ENCODE measurements around the gene RAD51B. TPM values are rescaled to one million over a fixed set of nuclear protein-coding genes. Genes with fewer than 3 reads are reported as not detected.

RAD51B gene
- total and polyA plus RNA-seq, 2 experiments from 2014 or later: 10.1 to 18.0 TPM

DNA sequence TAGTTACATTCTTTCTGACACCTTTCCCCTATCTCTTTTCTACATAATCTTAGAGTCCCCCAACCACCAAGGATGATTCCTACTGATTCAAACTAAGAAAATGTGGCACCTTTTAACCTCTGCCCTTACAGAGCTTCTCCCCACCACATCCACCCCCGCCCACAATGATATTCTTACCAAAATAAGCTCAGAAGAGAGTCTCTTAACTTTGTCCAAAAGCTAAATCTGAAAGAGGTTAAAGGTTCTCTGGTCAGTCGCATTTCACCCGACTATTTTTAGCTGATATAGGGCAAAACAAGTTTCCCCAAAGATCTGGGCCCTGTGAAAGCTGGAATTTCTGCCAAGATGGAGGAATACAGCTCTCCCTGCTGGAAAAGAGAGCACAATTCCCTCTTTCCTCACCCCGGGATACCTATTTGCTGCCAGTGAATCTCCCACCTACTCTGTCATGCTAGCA lies 844.7 kb downstream of the RAD51B start:
- no peak overlapping the region for H3K4me3 ChIP-seq
- H3K9me2 ChIP-seq (replicated peaks; ENCODE audit: insufficient read depth): no peaks in the 10 kb centered on the region
- no peaks in the 10 kb centered on the region for H3K36me3 ChIP-seq (replicated peaks; ENCODE audit: insufficient read depth, low read depth)
- no peak overlapping the region for H2AFZ ChIP-seq
- H3K9me3 ChIP-seq (ENCODE audit: low read depth): no peaks in the 10 kb centered on the region
- H4K20me1 ChIP-seq (ENCODE audit: insufficient read depth, poor library complexity, severe bottlenecking): no peaks in the 10 kb centered on the region
- TF ChIP-seq EZH2phosphoT487 (IDR thresholded peaks at IDR 0.05; ENCODE audit: low read depth, severe bottlenecking, unreplicated experiment) (no peak), EZH2 (IDR thresholded peaks at IDR 0.05; ENCODE audit: borderline replicate concordance) (no peak)
- TF ChIP-seq, protein P1, sequence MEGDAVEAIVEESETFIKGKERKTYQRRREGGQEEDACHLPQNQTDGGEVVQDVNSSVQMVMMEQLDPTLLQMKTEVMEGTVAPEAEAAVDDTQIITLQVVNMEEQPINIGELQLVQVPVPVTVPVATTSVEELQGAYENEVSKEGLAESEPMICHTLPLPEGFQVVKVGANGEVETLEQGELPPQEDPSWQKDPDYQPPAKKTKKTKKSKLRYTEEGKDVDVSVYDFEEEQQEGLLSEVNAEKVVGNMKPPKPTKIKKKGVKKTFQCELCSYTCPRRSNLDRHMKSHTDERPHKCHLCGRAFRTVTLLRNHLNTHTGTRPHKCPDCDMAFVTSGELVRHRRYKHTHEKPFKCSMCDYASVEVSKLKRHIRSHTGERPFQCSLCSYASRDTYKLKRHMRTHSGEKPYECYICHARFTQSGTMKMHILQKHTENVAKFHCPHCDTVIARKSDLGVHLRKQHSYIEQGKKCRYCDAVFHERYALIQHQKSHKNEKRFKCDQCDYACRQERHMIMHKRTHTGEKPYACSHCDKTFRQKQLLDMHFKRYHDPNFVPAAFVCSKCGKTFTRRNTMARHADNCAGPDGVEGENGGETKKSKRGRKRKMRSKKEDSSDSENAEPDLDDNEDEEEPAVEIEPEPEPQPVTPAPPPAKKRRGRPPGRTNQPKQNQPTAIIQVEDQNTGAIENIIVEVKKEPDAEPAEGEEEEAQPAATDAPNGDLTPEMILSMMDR (IDR thresholded peaks at IDR 0.05; ENCODE audit: poor library complexity): no peak
- H3K27ac ChIP-seq: no peak overlapping the region
- no peaks in the 10 kb centered on the region for H3K79me2 ChIP-seq
- H3K4me2 ChIP-seq: no peak overlapping the region
- H3K27me3 ChIP-seq: no peaks in the 10 kb centered on the region
- 82% methylated on average over 4 of the region's 4 CpGs for WGBS (ENCODE audit: low lambda C conversion rate, missing lambda C conversion rate)
- DNase-seq (ENCODE audit: low spot score): no peak
- peaks cover 31% of the 10 kb centered on the region for H3K4me1 ChIP-seq (ENCODE audit: insufficient read depth)

DNA sequence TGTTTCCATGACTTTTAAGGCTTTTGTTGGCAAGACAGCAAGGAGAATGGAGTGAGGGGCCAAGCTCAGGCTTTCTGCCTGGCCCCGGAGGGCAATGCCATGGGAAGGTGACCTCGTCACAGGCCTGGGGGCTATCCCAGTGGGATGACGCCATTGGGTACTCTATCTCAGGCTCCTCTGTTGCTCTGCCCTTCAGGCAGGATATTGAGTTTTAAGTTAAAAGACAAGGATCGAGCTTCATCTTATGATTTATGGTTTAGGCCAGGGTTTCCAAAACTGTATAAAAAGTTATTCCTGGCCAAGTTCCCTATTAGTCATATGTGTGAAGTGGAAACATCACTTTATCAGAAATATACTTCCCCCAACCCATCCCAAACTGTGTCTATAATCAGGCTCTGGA lies 845.6 kb downstream of the RAD51B start:
- no peaks in the 10 kb centered on the region for H3K27me3 ChIP-seq
- H3K4me3 ChIP-seq: no peak overlapping the region
- TF ChIP-seq, protein P1 (IDR thresholded peaks at IDR 0.05; ENCODE audit: poor library complexity): no peak
- TF ChIP-seq EZH2phosphoT487 (IDR thresholded peaks at IDR 0.05; ENCODE audit: low read depth, severe bottlenecking, unreplicated experiment): no peak
- no peaks in the 10 kb centered on the region for H3K9me3 ChIP-seq (ENCODE audit: low read depth)
- no peaks in the 10 kb centered on the region for H3K79me2 ChIP-seq
- H3K4me1 ChIP-seq (ENCODE audit: insufficient read depth): peaks cover 34% of the 10 kb centered on the region
- WGBS (ENCODE audit: low lambda C conversion rate, missing lambda C conversion rate): 95% methylated on average over 4 of the region's 4 CpGs
- H2AFZ ChIP-seq: no peak overlapping the region
- H3K36me3 ChIP-seq (replicated peaks; ENCODE audit: insufficient read depth, low read depth): no peaks in the 10 kb centered on the region
- H3K4me2 ChIP-seq: no peak overlapping the region
- H3K9me2 ChIP-seq (replicated peaks; ENCODE audit: insufficient read depth): no peaks in the 10 kb centered on the region
- H4K20me1 ChIP-seq (ENCODE audit: insufficient read depth, poor library complexity, severe bottlenecking): no peaks in the 10 kb centered on the region
- H3K27ac ChIP-seq: peak overlapping the region; percentile 83
- DNase-seq (ENCODE audit: low spot score): no peak

DNA sequence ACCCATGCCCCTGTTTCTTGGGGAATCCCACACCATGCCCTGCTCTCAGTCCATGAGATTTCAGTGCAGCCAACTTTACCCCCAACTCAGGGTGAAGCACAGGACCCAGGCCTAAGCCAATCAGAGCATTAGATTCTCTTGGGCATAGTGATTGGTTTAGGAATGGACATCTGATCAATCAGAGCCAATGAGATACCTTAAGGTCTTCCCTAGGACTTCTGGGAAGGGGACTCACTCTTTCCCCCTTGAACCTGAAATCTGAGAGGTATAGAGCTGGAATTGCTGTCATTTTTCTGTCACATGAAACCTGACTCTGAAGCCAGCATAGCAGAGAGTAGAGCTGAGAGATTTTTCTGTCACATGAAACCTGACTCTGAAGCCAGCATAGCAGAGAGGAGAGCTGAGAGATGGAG lies 846.2 kb downstream of the RAD51B start:
- peaks cover 35% of the 10 kb centered on the region for H3K4me1 ChIP-seq (ENCODE audit: insufficient read depth)
- H3K36me3 ChIP-seq (replicated peaks; ENCODE audit: insufficient read depth, low read depth): no peaks in the 10 kb centered on the region
- DNase-seq (ENCODE audit: low spot score): no peak
- no peak overlapping the region for H3K4me3 ChIP-seq
- peak overlapping the region; percentile 83 for H3K27ac ChIP-seq
- H3K27me3 ChIP-seq: no peaks in the 10 kb centered on the region
- H3K4me2 ChIP-seq: no peak overlapping the region
- no peak for TF ChIP-seq EZH2 (IDR thresholded peaks at IDR 0.05; ENCODE audit: borderline replicate concordance)
- TF ChIP-seq, protein P1 (IDR thresholded peaks at IDR 0.05; ENCODE audit: poor library complexity): no peak
- TF ChIP-seq EZH2phosphoT487 (IDR thresholded peaks at IDR 0.05; ENCODE audit: low read depth, severe bottlenecking, unreplicated experiment): no peak
- H3K9me3 ChIP-seq (ENCODE audit: low read depth): no peaks in the 10 kb centered on the region
- no peaks in the 10 kb centered on the region for H4K20me1 ChIP-seq (ENCODE audit: insufficient read depth, poor library complexity, severe bottlenecking)
- no peaks in the 10 kb centered on the region for H3K79me2 ChIP-seq
- no peak overlapping the region for H2AFZ ChIP-seq
- H3K9me2 ChIP-seq (replicated peaks; ENCODE audit: insufficient read depth): no peaks in the 10 kb centered on the region

DNA sequence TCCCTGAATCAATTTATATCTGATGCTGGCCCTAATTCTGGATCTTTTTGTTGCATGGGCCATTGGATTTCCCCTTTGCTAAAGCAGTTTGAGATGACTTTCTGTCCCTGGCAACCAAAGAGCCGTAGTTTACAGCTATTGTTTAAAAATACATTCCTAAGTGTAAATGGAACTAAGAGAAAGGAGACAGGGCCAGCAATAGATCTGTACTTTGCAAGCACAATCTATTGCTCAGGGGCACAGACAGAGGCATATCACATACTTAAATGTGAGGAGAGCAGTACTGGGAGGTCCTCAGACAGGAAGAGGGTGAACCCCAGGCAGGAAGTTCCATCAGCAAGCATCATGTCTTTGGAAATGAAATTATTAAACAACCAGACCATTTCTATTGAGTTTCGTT lies 846.7 kb downstream of the RAD51B start:
- H3K4me3 ChIP-seq: no peak overlapping the region
- H4K20me1 ChIP-seq (ENCODE audit: insufficient read depth, poor library complexity, severe bottlenecking): no peaks in the 10 kb centered on the region
- TF ChIP-seq, protein P1 (IDR thresholded peaks at IDR 0.05; ENCODE audit: poor library complexity): no peak
- no peak for TF ChIP-seq EZH2phosphoT487 (IDR thresholded peaks at IDR 0.05; ENCODE audit: low read depth, severe bottlenecking, unreplicated experiment)
- no peak for TF ChIP-seq EZH2 (IDR thresholded peaks at IDR 0.05; ENCODE audit: borderline replicate concordance)
- H3K36me3 ChIP-seq (replicated peaks; ENCODE audit: insufficient read depth, low read depth): no peaks in the 10 kb centered on the region
- no peaks in the 10 kb centered on the region for H3K79me2 ChIP-seq
- H3K9me2 ChIP-seq (replicated peaks; ENCODE audit: insufficient read depth): no peaks in the 10 kb centered on the region
- no peaks in the 10 kb centered on the region for H3K9me3 ChIP-seq (ENCODE audit: low read depth)
- H3K4me1 ChIP-seq (ENCODE audit: insufficient read depth): peaks cover 35% of the 10 kb centered on the region
- 61% methylated on average over 2 of the region's 2 CpGs for WGBS (ENCODE audit: low lambda C conversion rate, missing lambda C conversion rate)
- no peak overlapping the region for H3K4me2 ChIP-seq
- peak overlapping the region; percentile 83 for H3K27ac ChIP-seq
- no peak for DNase-seq (ENCODE audit: low spot score)
- no peak overlapping the region for H2AFZ ChIP-seq
- no peaks in the 10 kb centered on the region for H3K27me3 ChIP-seq

Measured in hepatocyte (in vitro differentiated cells).